ENCODE data around the gene CPNE9. TPM values are rescaled to one million over a fixed set of nuclear protein-coding genes. Genes with fewer than 3 reads are reported as not detected.

CPNE9 gene
- total RNA-seq, 1 donor from 2014 or later = 0.16 TPM

GRCh38 chr3:9692416-9692815 lies 11.2 kb upstream of the CPNE9 start:
- no peak for DNase-seq
- H3K36me3 ChIP-seq = peaks cover 85% of the 10 kb centered on the region
- peaks cover 30% of the 10 kb centered on the region for H3K4me1 ChIP-seq
- TF ChIP-seq, protein P1, sequence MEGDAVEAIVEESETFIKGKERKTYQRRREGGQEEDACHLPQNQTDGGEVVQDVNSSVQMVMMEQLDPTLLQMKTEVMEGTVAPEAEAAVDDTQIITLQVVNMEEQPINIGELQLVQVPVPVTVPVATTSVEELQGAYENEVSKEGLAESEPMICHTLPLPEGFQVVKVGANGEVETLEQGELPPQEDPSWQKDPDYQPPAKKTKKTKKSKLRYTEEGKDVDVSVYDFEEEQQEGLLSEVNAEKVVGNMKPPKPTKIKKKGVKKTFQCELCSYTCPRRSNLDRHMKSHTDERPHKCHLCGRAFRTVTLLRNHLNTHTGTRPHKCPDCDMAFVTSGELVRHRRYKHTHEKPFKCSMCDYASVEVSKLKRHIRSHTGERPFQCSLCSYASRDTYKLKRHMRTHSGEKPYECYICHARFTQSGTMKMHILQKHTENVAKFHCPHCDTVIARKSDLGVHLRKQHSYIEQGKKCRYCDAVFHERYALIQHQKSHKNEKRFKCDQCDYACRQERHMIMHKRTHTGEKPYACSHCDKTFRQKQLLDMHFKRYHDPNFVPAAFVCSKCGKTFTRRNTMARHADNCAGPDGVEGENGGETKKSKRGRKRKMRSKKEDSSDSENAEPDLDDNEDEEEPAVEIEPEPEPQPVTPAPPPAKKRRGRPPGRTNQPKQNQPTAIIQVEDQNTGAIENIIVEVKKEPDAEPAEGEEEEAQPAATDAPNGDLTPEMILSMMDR (IDR thresholded peaks at IDR 0.05; ENCODE audit: borderline replicate concordance) = no peak
- no peak overlapping the region for H3K4me3 ChIP-seq
- intact Hi-C loops (cut with micrococcal nuclease) = no loop called here
- H3K9me3 ChIP-seq (replicated peaks) = no peaks in the 10 kb centered on the region
- no peak overlapping the region for H3K27ac ChIP-seq (replicated peaks)
- H3K27me3 ChIP-seq (ENCODE audit: low read depth) = no peaks in the 10 kb centered on the region

DNA sequence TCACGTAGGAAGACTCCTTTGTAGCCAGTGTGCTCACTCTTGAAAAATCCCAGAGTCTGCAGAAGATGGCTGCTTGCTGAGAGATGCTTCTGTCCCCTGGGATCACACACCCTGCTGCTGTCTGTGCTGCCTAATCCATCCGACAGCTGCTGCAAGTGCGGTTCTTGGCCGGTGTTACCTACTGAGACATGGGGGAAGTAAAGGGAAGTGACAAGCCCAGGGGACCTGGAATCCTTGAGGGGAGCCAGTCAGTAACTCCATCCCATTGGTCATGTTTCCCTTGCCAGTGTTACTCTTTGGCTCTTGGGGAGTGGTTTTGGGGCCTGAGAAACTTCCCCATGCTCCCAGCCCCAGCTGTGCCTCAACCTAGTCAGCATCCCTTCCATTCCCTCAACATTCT lies 8.3 kb upstream of the CPNE9 start:
- H3K4me1 ChIP-seq = peaks cover 30% of the 10 kb centered on the region
- no peaks in the 10 kb centered on the region for H3K9me3 ChIP-seq (replicated peaks)
- no peak for DNase-seq
- TF ChIP-seq, protein P1 (IDR thresholded peaks at IDR 0.05; ENCODE audit: borderline replicate concordance) = no peak
- intact Hi-C loops (cut with micrococcal nuclease) = no loop called here
- H3K27ac ChIP-seq (replicated peaks) = no peak overlapping the region
- H3K4me3 ChIP-seq = no peak overlapping the region
- no peaks in the 10 kb centered on the region for H3K27me3 ChIP-seq (ENCODE audit: low read depth)
- peaks cover 83% of the 10 kb centered on the region for H3K36me3 ChIP-seq

DNA sequence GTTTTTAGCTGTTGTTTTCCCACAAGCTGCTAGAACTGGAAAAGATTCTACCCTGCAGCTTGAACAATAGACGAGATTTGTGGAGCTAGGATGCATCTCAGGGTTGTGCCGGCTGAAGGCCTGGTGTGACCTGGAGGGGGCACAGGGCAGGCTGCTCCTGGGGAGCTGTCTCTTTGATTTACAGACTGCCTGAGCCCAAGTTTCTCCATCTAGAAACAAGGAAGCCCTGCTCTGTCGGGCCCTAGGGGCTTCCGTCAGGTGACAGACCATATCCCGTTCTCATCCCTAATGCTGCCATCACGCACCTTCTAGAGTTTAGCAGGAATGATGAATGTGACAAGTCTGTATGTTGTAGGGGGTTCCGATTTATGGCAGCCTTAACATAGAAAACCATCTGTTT lies 7.9 kb upstream of the CPNE9 start:
- Histone ChIP-seq H3K4me1 (peaks cover 26% of the 10 kb centered on the region), H3K27me3 (ENCODE audit: low read depth) (no peaks in the 10 kb centered on the region), H3K4me3 (no peak overlapping the region), H3K9me3 (replicated peaks) (no peaks in the 10 kb centered on the region), H3K36me3 (peaks cover 83% of the 10 kb centered on the region), H3K27ac (replicated peaks) (peak overlapping the region; percentile 34)
- no peak for DNase-seq
- intact Hi-C loops (cut with micrococcal nuclease) = no loop called here
- TF ChIP-seq, protein P1 (IDR thresholded peaks at IDR 0.05; ENCODE audit: borderline replicate concordance) = no peak

DNA sequence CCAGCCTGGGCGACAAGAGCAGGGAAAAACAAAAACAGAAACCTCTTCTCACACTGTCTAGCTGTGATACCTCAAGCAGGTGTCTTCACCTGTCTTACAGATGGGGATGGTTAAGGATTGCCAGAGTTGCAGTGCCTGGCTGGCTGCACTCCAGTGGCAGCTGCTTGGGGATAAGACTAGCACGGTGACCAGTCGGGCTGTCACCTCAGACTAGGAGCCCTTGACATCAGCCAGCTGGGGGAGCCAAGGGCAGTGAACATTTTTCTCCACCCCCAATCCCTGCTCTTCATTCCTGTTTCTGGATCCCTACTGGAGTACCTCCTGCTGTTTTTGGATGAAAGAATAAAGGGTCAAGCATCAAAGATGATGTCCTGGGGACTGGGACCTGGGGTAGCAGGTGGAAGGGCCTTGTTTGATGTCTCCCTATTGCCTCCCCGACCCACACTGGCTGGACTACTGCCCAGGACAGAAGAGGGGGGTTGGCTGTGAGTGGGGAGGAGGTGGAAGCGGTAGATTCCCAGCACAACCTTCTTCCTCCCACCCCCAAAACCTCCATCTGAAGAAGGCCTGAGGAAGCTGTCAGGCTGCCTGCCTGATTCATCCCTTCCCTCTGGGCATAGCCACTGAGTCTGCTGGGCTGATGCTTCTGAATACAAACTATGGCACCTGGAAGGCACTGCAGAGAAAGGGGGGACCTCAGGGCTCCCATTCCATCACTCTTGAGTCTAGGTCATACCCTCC lies 7.0 kb upstream of the CPNE9 start:
- Histone ChIP-seq H3K27ac (replicated peaks) (peak overlapping the region; percentile 34), H3K4me3 (no peak overlapping the region), H3K4me1 (peaks cover 18% of the 10 kb centered on the region), H3K36me3 (peaks cover 83% of the 10 kb centered on the region), H3K27me3 (ENCODE audit: low read depth) (no peaks in the 10 kb centered on the region), H3K9me3 (replicated peaks) (no peaks in the 10 kb centered on the region)
- TF ChIP-seq, protein P1 (IDR thresholded peaks at IDR 0.05; ENCODE audit: borderline replicate concordance) = no peak
- DNase-seq = no peak
- intact Hi-C loops (cut with micrococcal nuclease) = no loop called here

DNA sequence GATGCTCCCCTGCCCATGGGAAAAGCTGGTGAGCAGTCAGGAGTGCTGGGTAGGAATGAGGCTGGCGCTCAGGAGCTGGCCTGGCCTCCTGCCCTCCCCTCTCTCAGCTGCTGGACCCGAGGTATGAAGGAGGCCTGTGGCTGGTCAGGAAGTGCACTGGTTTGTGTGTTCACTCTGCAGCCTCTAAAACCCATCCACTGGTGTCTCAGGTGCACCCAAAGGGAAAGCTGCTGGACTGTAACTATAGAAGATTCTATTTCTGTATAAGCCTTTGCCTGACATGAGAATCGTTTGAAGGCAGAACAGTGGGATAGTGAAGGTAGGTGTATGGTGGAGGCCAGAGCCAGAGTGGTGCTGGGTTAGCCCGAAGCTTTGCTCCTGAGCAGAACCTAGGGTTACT lies 5.7 kb upstream of the CPNE9 start:
- Histone ChIP-seq H3K27me3 (ENCODE audit: low read depth) (no peaks in the 10 kb centered on the region), H3K4me1 (peaks cover 18% of the 10 kb centered on the region), H3K36me3 (peaks cover 81% of the 10 kb centered on the region), H3K4me3 (no peak overlapping the region), H3K27ac (replicated peaks) (no peak overlapping the region), H3K9me3 (replicated peaks) (no peaks in the 10 kb centered on the region)
- TF ChIP-seq, protein P1 (IDR thresholded peaks at IDR 0.05; ENCODE audit: borderline replicate concordance) = no peak
- no peak for DNase-seq
- intact Hi-C loops (cut with micrococcal nuclease) = no loop called here

All from left ventricle myocardium inferior (tissue), 1 donor.